ENCODE data around the gene GMPPA. TPM values are rescaled to one million over a fixed set of nuclear protein-coding genes. Genes with fewer than 3 reads are reported as not detected.

The GMPPA gene
- 27.0 and 28.9 TPM in 2 replicates for total RNA-seq

DNA sequence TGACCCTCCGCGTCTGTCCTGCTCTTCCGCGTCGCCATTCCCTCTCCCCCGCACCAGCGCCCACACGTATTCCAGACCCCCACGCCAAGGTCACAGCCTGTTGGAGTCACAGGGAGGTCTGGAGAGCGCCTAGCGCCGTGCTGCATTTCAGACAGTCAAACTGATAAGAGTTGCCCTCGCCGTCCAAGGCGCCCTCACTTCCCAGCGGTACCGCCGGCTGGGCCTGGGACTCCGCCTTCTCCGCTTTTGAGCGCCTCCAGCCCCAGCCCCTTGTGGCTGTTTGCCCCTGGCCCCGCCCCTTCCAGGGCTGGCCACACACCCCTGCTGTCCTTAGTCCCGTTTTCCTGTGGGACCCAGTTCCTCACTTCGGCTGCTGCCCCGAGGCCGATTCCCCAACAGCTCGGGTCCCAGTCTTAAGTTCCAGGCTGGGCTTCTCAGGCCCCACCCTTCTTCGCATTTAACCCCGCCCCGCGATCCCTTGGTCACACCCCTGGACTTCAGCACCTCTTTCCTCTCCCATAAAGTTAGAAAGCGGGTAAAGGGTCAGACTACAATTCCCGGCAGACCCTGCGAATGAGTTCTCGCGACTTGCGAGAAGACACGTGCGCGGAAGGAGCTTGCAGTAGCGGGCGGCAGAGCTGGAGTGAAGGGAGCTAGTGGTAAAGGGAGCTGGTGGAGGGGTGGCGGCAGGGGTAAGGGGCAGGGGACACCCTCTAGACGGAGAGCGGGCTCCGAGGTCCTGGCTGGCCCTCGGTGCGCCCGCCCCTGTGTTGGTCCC lies at the start of gene GMPPA:
Gene GMPPA, plus strand, starts transcription at position 612 of the 778 bp plus-strand sequence. CDS start 1,085 bp downstream, outside the sequence.

DNA sequence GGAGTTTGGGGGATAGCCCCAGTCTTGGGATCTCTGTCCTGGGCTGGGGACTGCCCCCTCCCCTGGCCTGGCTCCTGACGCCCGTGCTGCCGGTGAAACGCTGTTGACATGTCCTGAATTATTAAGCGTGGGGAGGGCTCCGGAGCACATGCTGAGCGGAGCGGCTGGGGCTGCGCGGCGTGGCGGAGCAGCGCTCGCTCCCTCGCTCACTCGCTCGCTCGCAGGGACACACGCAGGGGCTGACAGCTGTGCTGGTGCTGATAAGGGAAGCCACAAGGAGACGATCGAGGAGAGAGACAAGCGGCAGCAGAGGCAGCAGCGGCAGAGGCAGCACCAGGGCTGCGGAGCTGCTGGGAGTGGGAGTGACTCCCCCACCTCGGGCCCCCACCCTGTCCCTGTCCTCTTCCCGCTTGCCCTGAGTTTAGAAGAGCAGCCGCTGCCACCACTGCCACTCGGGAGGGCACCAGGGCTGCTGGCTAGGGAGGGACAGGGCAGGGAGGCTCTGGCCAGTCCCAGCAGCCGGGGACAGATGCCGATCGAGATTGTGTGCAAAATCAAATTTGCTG lies 15.6 kb downstream of the GMPPA start, which contains the start of gene ASIC4:
Gene ASIC4, plus strand, starts transcription at position 287 of the 566 bp plus-strand sequence. Its CDS starts 243 bp downstream, at position 530.

DNA sequence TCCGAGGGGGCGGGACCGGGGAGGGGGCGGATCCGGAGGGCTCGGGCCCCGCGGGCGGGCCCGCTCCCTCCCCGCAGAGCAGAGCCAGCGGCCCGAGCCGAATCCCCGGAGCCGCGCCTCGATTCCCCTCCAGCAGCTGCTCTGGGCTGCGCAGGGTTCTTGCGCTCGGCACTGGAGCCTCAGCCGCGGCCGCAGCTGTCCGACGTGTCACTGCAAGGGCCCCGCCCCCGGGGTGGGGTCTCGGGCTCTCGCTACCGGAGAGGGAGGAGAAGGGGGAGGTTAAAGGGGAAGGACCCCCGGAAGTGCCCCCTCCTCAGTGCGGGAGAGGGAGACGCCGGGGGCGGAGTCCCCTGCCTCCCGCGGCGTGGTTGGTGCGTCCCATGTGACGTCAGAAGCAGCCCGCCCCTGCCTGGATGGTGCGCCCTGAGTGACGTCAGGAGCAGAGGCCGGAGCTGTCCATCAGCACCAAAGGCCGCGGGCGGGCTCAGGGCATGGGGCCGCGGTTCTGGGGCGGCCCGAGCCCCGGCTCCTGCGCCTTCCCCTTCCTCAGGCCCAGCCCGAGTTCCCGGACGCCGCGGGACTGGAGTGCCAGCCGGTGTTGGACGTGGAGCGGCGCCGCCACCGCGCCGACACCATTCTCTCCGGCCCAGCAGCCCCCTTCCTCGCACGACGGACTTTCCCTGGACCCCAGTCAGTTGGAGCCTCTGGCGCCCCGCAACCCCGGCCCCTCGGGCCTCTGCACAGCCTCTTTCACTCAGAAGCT lies 45.1 kb downstream of the GMPPA start, which contains the start of the genes CHPF and TMEM198:
Gene CHPF, minus strand, starts transcription at position 214 of the 763 bp plus-strand sequence. CDS start 271 bp downstream, outside the sequence.
Gene TMEM198, plus strand, starts transcription at position 433 of the 763 bp plus-strand sequence. CDS start 700 bp downstream, outside the sequence.

Other genes with a start within 250 kb of the GMPPA start
- not detected in 2 replicates for gene TUBA4B, start 245.6 kb upstream of the GMPPA start, total RNA-seq
- gene TUBA4A, start 245.0 kb upstream of the GMPPA start, total RNA-seq: 9.0 and 18.1 TPM in 2 replicates
- gene DNAJB2, start 219.5 kb upstream of the GMPPA start, total RNA-seq: 18.0 and 40.7 TPM in 2 replicates
- 0.16 TPM in 1 of 2 replicates, not detected in the other for gene PTPRN, start 189.5 kb upstream of the GMPPA start, total RNA-seq
- not detected in 2 replicates for gene RESP18, start 166.1 kb upstream of the GMPPA start, total RNA-seq
- 40.3 and 51.7 TPM in 2 replicates for gene DNPEP, start 111.0 kb upstream of the GMPPA start, total RNA-seq
- not detected in 2 replicates for gene DES, start 80.5 kb upstream of the GMPPA start, total RNA-seq
- 0.44 and 0.65 TPM in 2 replicates for gene SPEG, start 64.0 kb upstream of the GMPPA start, total RNA-seq
- gene ASIC4, start 15.6 kb downstream of the GMPPA start, total RNA-seq: not detected in 2 replicates
- gene CHPF, start 44.9 kb downstream of the GMPPA start, total RNA-seq: 1.3 and 2.9 TPM in 2 replicates
- gene TMEM198, start 45.1 kb downstream of the GMPPA start, total RNA-seq: not detected in 2 replicates
- gene OBSL1, start 72.6 kb downstream of the GMPPA start, total RNA-seq: 13.9 and 33.5 TPM in 2 replicates
- gene INHA, start 73.4 kb downstream of the GMPPA start, total RNA-seq: not detected in 2 replicates
- 7.8 and 10.7 TPM in 2 replicates for gene STK11IP, start 99.0 kb downstream of the GMPPA start, total RNA-seq
- under 0.01 and 0.25 TPM in 2 replicates for gene SLC4A3, start 128.7 kb downstream of the GMPPA start, total RNA-seq

Measured in bladder microvascular endothelial cell (primary cell).